Measurements from ENCODE around the gene RYR2.

DNA sequence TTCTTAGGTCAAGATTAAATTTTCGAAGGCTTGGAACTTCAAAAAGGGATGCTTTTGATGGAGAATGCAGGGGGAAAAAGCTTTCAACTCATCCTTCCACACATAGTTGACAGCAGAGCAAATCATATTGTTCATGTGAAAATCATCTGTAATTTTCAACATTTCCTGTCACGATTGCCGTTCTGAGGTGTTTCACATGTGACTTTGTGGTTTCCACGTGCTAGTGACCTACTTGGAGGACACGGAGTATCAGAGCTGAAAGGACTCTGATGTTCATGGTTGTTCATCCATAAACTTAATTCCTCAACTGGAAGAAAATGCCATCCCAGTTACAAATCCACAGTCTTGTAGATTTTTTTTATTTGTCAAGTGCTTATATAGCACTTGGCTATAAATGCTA lies 769.6 kb downstream of the RYR2 start:
- TF ChIP-seq, protein P1, sequence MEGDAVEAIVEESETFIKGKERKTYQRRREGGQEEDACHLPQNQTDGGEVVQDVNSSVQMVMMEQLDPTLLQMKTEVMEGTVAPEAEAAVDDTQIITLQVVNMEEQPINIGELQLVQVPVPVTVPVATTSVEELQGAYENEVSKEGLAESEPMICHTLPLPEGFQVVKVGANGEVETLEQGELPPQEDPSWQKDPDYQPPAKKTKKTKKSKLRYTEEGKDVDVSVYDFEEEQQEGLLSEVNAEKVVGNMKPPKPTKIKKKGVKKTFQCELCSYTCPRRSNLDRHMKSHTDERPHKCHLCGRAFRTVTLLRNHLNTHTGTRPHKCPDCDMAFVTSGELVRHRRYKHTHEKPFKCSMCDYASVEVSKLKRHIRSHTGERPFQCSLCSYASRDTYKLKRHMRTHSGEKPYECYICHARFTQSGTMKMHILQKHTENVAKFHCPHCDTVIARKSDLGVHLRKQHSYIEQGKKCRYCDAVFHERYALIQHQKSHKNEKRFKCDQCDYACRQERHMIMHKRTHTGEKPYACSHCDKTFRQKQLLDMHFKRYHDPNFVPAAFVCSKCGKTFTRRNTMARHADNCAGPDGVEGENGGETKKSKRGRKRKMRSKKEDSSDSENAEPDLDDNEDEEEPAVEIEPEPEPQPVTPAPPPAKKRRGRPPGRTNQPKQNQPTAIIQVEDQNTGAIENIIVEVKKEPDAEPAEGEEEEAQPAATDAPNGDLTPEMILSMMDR (IDR thresholded peaks at IDR 0.05): no peak
- TF ChIP-seq POLR2AphosphoS5 (IDR thresholded peaks at IDR 0.05) (no peak), EP300 (IDR thresholded peaks at IDR 0.05) (no peak), POLR2A (IDR thresholded peaks at IDR 0.05) (no peak)

Measured in suprapubic skin (tissue), 4 donors.